ENCODE data around the gene GPR149.

- no peak for TF ChIP-seq CTCF (IDR thresholded peaks at IDR 0.05)
- no peak for TF ChIP-seq POLR2A (IDR thresholded peaks at IDR 0.05)
Observed at GRCh38 chr3:154384479-154384878, 45.5 kb downstream of the GPR149 start.
